ENCODE data around the gene SAMD4B. TPM values are rescaled to one million over a fixed set of nuclear protein-coding genes. Genes with fewer than 3 reads are reported as not detected.
A peak's percentile ranks its signal among the peaks of the same experiment; 100 is the strongest.

SAMD4B gene
- total RNA-seq, 3 donors from 2014 or later (not counting 1 experiment from before 2014, with no cell fraction given): 67.8 to 80.8 (median 78.9) TPM

DNA sequence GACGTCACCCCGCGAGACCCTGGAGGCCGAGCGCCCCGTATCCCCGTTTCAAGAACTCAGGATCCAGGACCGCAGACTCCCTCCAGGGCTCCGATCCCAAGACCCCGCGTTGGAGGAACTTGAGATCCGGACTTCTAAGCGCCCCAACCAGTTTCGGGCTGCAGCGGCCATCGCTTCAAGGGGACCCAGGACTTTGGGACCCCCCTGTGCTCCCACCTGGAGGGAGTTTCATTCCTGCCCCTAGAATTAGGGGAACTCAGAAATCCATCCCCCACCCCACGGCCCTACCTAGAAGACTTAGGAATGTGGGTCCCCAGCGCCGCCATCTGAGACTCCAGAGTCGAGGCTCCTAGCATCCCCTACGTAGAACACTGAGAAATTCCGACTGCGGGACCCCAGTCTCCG lies 70.6 kb downstream of the SAMD4B start:
- TF ChIP-seq, protein P1, sequence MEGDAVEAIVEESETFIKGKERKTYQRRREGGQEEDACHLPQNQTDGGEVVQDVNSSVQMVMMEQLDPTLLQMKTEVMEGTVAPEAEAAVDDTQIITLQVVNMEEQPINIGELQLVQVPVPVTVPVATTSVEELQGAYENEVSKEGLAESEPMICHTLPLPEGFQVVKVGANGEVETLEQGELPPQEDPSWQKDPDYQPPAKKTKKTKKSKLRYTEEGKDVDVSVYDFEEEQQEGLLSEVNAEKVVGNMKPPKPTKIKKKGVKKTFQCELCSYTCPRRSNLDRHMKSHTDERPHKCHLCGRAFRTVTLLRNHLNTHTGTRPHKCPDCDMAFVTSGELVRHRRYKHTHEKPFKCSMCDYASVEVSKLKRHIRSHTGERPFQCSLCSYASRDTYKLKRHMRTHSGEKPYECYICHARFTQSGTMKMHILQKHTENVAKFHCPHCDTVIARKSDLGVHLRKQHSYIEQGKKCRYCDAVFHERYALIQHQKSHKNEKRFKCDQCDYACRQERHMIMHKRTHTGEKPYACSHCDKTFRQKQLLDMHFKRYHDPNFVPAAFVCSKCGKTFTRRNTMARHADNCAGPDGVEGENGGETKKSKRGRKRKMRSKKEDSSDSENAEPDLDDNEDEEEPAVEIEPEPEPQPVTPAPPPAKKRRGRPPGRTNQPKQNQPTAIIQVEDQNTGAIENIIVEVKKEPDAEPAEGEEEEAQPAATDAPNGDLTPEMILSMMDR (IDR thresholded peaks at IDR 0.05): peak; percentile 14
- Histone ChIP-seq H3K4me3 (ENCODE audit: low read length) (peak overlapping the region; percentile 70), H3K4me1 (ENCODE audit: control insufficient read depth, insufficient read depth, low read length) (peaks cover 46% of the 10 kb centered on the region), H3K27ac (ENCODE audit: low read length) (peak overlapping the region; percentile 82), H3K9me3 (ENCODE audit: control insufficient read depth, insufficient read depth, low read length) (no peaks in the 10 kb centered on the region), H3K36me3 (ENCODE audit: control insufficient read depth, insufficient read depth, low read length) (peaks cover 16% of the 10 kb centered on the region), H3K27me3 (ENCODE audit: control insufficient read depth, insufficient read depth, low read length) (no peaks in the 10 kb centered on the region)
- Mint-ChIP-seq H3K27me3 (ENCODE audit: low read depth in 2 of 2) (no peaks in the 10 kb centered on the region), H3K27ac (peak overlapping the region; percentile 96 to 97), H3K9me3 (no peaks in the 10 kb centered on the region), H3K4me1 (peaks cover 53 to 63% of the 10 kb centered on the region in 2 donors), H3K4me3 (peak overlapping the region; percentile 97), H3K36me3 (peaks cover 7% of the 10 kb centered on the region)
- WGBS (ENCODE audit: insufficient coverage): 0% methylated on average over 24 of the region's 24 CpGs
- intact Hi-C loops (cut with micrococcal nuclease): loop anchor here (1.0 to 5.0 kb wide), 5 partner anchors 12 to 119 kb away; partner anchors contain the start of genes EID2B, RPS16, SAMD4B and SUPT5H
- ATAC-seq: no peak
- DNase-seq: peak in 1 of 2 donors; percentile 61

DNA sequence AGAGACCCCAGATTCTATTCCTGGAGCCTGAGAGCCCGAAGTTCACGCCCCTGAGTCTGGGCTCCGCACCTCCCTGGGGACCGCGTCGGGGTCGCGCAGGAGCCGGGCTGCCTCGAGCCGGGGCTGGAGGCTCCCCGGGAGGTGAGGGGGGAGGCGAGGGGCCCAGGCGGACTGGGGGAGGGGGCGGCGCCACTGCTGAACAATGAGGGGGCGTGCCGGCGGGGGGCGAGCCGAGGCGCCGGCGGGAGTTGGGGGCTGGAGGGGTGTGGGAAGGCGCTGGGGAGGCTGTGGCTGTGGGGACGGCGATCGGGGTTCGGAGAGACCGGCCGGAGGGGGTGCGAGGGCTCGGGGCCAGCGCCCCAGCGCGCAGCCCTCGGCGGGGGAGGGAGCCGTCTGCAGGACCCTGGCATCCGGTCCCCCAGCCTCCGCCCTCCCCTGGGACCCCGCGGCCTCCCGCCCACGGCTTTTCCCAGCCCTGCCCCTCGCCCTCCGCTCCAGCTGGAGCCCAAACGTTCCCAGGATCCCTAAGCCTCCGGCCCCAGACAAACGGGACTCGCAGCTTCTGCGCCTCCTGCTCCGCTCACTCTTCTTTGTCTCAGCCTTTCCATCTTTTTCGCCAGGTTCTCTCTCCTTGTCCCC lies 71.2 kb downstream of the SAMD4B start:
- Histone ChIP-seq H3K36me3 (ENCODE audit: control insufficient read depth, insufficient read depth, low read length) (peaks cover 11% of the 10 kb centered on the region), H3K27me3 (ENCODE audit: control insufficient read depth, insufficient read depth, low read length) (no peaks in the 10 kb centered on the region), H3K9me3 (ENCODE audit: control insufficient read depth, insufficient read depth, low read length) (no peaks in the 10 kb centered on the region), H3K4me3 (ENCODE audit: low read length) (peak overlapping the region; percentile 70), H3K4me1 (ENCODE audit: control insufficient read depth, insufficient read depth, low read length) (peaks cover 41% of the 10 kb centered on the region), H3K27ac (ENCODE audit: low read length) (peak overlapping the region; percentile 82)
- TF ChIP-seq, protein P1 (IDR thresholded peaks at IDR 0.05): no peak
- intact Hi-C loops (cut with micrococcal nuclease): loop anchor here (2.0 to 5.0 kb wide), 3 partner anchors 31 to 119 kb away; partner anchors contain the start of genes EID2B, SAMD4B and SUPT5H
- Mint-ChIP-seq H3K9me3 (no peaks in the 10 kb centered on the region), H3K4me3 (peak overlapping the region; percentile 97), H3K4me1 (peaks cover 48 to 58% of the 10 kb centered on the region in 2 donors), H3K36me3 (peaks cover 7% of the 10 kb centered on the region), H3K27me3 (ENCODE audit: low read depth in 2 of 2) (no peaks in the 10 kb centered on the region), H3K27ac (peak overlapping the region; percentile 96 to 97)
- no peak for ATAC-seq
- peak; percentile 44 to 59 for DNase-seq
- WGBS (ENCODE audit: insufficient coverage): 5% methylated on average over 54 of the region's 54 CpGs

DNA sequence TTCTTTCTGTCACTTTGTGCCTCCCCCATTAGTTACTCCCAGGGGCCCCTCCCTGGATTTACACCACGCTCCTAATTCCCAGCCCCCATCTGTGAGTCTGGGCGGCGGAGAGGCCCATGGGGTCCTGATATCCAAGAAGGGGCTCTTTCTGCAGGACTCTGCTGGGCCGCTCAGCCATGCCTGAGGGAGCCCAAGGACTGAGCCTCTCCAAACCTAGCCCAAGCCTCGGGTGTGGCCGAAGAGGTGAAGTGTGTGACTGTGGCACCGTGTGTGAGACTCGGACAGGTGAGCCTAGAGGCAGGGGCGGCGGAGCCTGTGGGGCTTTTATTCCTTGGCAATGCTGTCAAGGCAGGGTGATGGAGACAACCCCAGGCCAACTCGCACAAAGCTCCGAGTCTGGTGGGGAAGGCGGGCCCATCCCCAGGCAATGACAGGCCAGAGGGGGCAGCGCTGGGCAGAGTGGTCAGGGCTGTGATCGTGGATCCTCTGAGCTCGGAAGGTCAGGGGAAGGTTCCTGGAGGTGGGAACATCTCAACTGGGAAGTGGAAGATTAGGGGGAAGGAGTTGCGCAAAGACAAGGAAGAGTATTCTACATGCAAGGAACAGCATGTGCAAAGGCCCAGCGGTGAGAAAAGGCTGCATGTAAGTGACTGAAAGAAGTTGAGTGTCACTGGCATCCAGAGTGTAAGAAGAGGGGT lies 71.8 kb downstream of the SAMD4B start:
- intact Hi-C loops (cut with micrococcal nuclease): loop anchor here (2.0 to 5.0 kb wide), 3 partner anchors 31 to 118 kb away; partner anchors contain the start of genes EID2B, SAMD4B and SUPT5H
- Histone ChIP-seq H3K4me3 (ENCODE audit: low read length) (no peak overlapping the region), H3K36me3 (ENCODE audit: control insufficient read depth, insufficient read depth, low read length) (peaks cover 8% of the 10 kb centered on the region), H3K27me3 (ENCODE audit: control insufficient read depth, insufficient read depth, low read length) (no peaks in the 10 kb centered on the region), H3K27ac (ENCODE audit: low read length) (peak overlapping the region; percentile 45), H3K4me1 (ENCODE audit: control insufficient read depth, insufficient read depth, low read length) (peaks cover 34% of the 10 kb centered on the region), H3K9me3 (ENCODE audit: control insufficient read depth, insufficient read depth, low read length) (no peaks in the 10 kb centered on the region)
- WGBS (ENCODE audit: insufficient coverage): 83% methylated on average over 18 of the region's 18 CpGs
- DNase-seq (peak in 1 of 2 donors; percentile 45), ATAC-seq (no peak)
- Mint-ChIP-seq H3K9me3 (no peaks in the 10 kb centered on the region), H3K4me3 (peak overlapping the region; percentile 93), H3K36me3 (peaks cover 2% of the 10 kb centered on the region), H3K27ac (peak overlapping the region; percentile 96 to 97), H3K4me1 (peaks cover 41 to 51% of the 10 kb centered on the region in 2 donors), H3K27me3 (ENCODE audit: low read depth in 2 of 2) (no peaks in the 10 kb centered on the region)
- TF ChIP-seq, protein P1 (IDR thresholded peaks at IDR 0.05): no peak
